DOHH2 (cell line): ENCODE data around the gene C7orf57.

ENCODE experiments used
- H3F3A ChIP-seq: fragments of 200-600 bp; sonication (generic), shearing (Covaris generic); 2 replicates; pipeline ENCODE4 v1.6.0; 2016; ENCODE audit warnings: antibody characterized with exemption, mild to moderate bottlenecking; ENCODE audit not compliant: control insufficient read depth, insufficient read depth
- H3K27ac ChIP-seq: fragments of 200-600 bp; sonication (generic); 2 replicates; pipeline ENCODE4 v1.5.1; 2014; ENCODE audit warnings: low read depth, mild to moderate bottlenecking, low read length, moderate library complexity
- H3K27me3 ChIP-seq: fragments of 200-600 bp; sonication (generic); 2 replicates; pipeline ENCODE4 v1.6.1; 2014; ENCODE audit warnings: mild to moderate bottlenecking, low read length, mixed read lengths; ENCODE audit not compliant: control insufficient read depth
- H3K36me3 ChIP-seq: fragments of 200-600 bp; sonication (generic); 2 replicates; pipeline ENCODE4 v1.6.1; 2014; ENCODE audit warnings: mild to moderate bottlenecking, low read length, moderate library complexity, mixed read lengths; ENCODE audit not compliant: control insufficient read depth
- H3K4me1 ChIP-seq: fragments of 200-600 bp; sonication (generic); 2 replicates; pipeline ENCODE4 v1.6.1; 2014; ENCODE audit warnings: mild to moderate bottlenecking, low read length, mixed read lengths; ENCODE audit not compliant: control insufficient read depth
- H3K4me2 ChIP-seq: fragments of 200-600 bp; sonication (generic); 2 replicates; pipeline ENCODE4 v1.6.0; 2014; ENCODE audit warnings: mild to moderate bottlenecking, low read length, moderate library complexity
- H3K4me3 ChIP-seq: fragments of 200-600 bp; sonication (generic); 2 replicates; pipeline ENCODE4 v1.5.1; 2014; ENCODE audit warnings: mild to moderate bottlenecking, low read length, mixed read lengths
- H3K79me2 ChIP-seq: fragments of 200-600 bp; sonication (generic); 2 replicates; pipeline ENCODE4 v1.6.1; 2014; ENCODE audit warnings: mild to moderate bottlenecking, low read length, mixed read lengths; ENCODE audit not compliant: control insufficient read depth
- H3K9me2 ChIP-seq: fragments of 200-600 bp; sonication (generic); replicated peaks from 2 replicates; pipeline ENCODE4 v1.6.1; 2014; ENCODE audit warnings: mild to moderate bottlenecking, low read length, mixed read lengths; ENCODE audit not compliant: control insufficient read depth
- H3K9me3 ChIP-seq: fragments of 200-600 bp; sonication (generic); 2 replicates; pipeline ENCODE4 v1.6.1; 2014; ENCODE audit warnings: antibody characterized with exemption, low read length, mixed read lengths; ENCODE audit not compliant: control insufficient read depth, insufficient read depth
- H4K20me1 ChIP-seq: fragments of 200-600 bp; sonication (generic); 2 replicates; pipeline ENCODE4 v1.6.0; 2014; ENCODE audit warnings: low read depth, mild to moderate bottlenecking, antibody characterized with exemption, low read length, moderate library complexity; ENCODE audit not compliant: control insufficient read depth, insufficient read depth
- CTCF ChIP-seq: fragments of 200-600 bp; sonication (generic); IDR thresholded peaks from one replicate; pipeline ENCODE4 v1.5.1; 2014; ENCODE audit warnings: antibody characterized with exemption, mild to moderate bottlenecking, low read depth, low read length; ENCODE audit not compliant: poor library complexity, severe bottlenecking
- EZH2phosphoT487 ChIP-seq: fragments of 200-600 bp; sonication (generic); IDR thresholded peaks from 2 replicates; pipeline ENCODE4 v1.6.1; 2017; ENCODE audit warnings: borderline replicate concordance, mild to moderate bottlenecking, antibody characterized with exemption, low read length, moderate library complexity, mixed read lengths

Gene C7orf57

GRCh38 chr7:48052748-48053147, 17.4 kb downstream of the C7orf57 start:
- no peak for TF ChIP-seq CTCF
- no peak for TF ChIP-seq EZH2phosphoT487
- no peak overlapping the region for H3K4me3 ChIP-seq
- peaks cover 8% of the 10 kb centered on the region for H3K9me3 ChIP-seq
- H4K20me1 ChIP-seq = no peaks in the 10 kb centered on the region
- H3K27me3 ChIP-seq = no peaks in the 10 kb centered on the region
- H3K36me3 ChIP-seq = no peaks in the 10 kb centered on the region
- no peak overlapping the region for H3K27ac ChIP-seq
- H3K4me1 ChIP-seq = no peaks in the 10 kb centered on the region
- no peaks in the 10 kb centered on the region for H3K9me2 ChIP-seq
- H3K79me2 ChIP-seq = no peaks in the 10 kb centered on the region
- no peak overlapping the region for H3K4me2 ChIP-seq
- H3F3A ChIP-seq = no peaks in the 10 kb centered on the region

GRCh38 chr7:48053736-48054135, 18.4 kb downstream of the C7orf57 start:
- Histone ChIP-seq H3F3A (no peaks in the 10 kb centered on the region), H3K9me3 (peaks cover 8% of the 10 kb centered on the region), H4K20me1 (no peaks in the 10 kb centered on the region), H3K36me3 (no peaks in the 10 kb centered on the region), H3K9me2 (no peaks in the 10 kb centered on the region), H3K79me2 (no peaks in the 10 kb centered on the region), H3K4me3 (no peak overlapping the region), H3K27me3 (no peaks in the 10 kb centered on the region), H3K27ac (no peak overlapping the region), H3K4me1 (no peaks in the 10 kb centered on the region), H3K4me2 (no peak overlapping the region)
- no peak for TF ChIP-seq CTCF
- TF ChIP-seq EZH2phosphoT487 = no peak

- H3K79me2 ChIP-seq = no peaks in the 10 kb centered on the region
- no peaks in the 10 kb centered on the region for H4K20me1 ChIP-seq
- no peaks in the 10 kb centered on the region for H3K36me3 ChIP-seq
- H3K9me3 ChIP-seq = peaks cover 8% of the 10 kb centered on the region
- H3K27ac ChIP-seq = no peak overlapping the region
- H3F3A ChIP-seq = no peaks in the 10 kb centered on the region
- H3K4me2 ChIP-seq = no peak overlapping the region
- no peaks in the 10 kb centered on the region for H3K4me1 ChIP-seq
- no peaks in the 10 kb centered on the region for H3K9me2 ChIP-seq
- H3K27me3 ChIP-seq = peaks cover 7% of the 10 kb centered on the region
- no peak overlapping the region for H3K4me3 ChIP-seq
- TF ChIP-seq CTCF (no peak), EZH2phosphoT487 (no peak)
These were observed 23.6 kb downstream of the C7orf57 start for GRCh38 chr7:48058990-48059389.

GRCh38 chr7:48059706-48060105, 24.4 kb downstream of the C7orf57 start:
- Histone ChIP-seq H3F3A (no peaks in the 10 kb centered on the region), H3K27ac (no peak overlapping the region), H3K4me1 (no peaks in the 10 kb centered on the region), H3K9me3 (peaks cover 8% of the 10 kb centered on the region), H3K79me2 (no peaks in the 10 kb centered on the region), H3K9me2 (no peaks in the 10 kb centered on the region), H3K4me3 (no peak overlapping the region), H4K20me1 (no peaks in the 10 kb centered on the region), H3K4me2 (no peak overlapping the region), H3K36me3 (no peaks in the 10 kb centered on the region), H3K27me3 (peaks cover 9% of the 10 kb centered on the region)
- TF ChIP-seq CTCF (no peak), EZH2phosphoT487 (no peak)
